NCI-H82 treated with DMSO at 0.1 percent for 48 hours (cell line): ENCODE results near the gene FAM180B.

Experiments
- DNase-seq: peaks from one replicate; lab custom pipeline; 2025; ENCODE audit not compliant: unreplicated experiment; lab: John Stamatoyannopoulos, UW

The FAM180B gene

GRCh38 chr11:47566149-47566698, 20.3 kb upstream of the FAM180B start:
- DNase-seq = no peak

DNA sequence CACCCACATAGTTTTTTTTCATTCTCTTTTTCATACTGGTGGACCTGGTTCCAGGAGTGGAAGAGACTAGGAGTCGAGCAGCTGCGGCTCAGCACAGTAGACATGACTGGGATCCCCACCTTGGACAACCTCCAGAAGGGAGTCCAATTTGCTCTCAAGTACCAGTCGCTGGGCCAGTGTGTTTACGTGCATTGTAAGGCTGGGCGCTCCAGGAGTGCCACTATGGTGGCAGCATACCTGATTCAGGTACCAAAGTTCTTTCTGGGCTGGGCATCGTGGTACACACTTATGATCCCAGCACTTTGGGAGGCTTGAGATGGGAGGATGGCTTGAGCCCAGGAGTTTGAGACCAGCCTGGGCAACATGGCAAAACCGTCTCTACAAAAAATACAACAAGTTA, 16.8 kb upstream of the FAM180B start:
- no peak for DNase-seq

GRCh38 chr11:47570651-47571356, 15.7 kb upstream of the FAM180B start:
- DNase-seq = no peak

- no peak for DNase-seq
Measured at GRCh38 chr11:47571357-47571729, 15.1 kb upstream of the FAM180B start.

DNA sequence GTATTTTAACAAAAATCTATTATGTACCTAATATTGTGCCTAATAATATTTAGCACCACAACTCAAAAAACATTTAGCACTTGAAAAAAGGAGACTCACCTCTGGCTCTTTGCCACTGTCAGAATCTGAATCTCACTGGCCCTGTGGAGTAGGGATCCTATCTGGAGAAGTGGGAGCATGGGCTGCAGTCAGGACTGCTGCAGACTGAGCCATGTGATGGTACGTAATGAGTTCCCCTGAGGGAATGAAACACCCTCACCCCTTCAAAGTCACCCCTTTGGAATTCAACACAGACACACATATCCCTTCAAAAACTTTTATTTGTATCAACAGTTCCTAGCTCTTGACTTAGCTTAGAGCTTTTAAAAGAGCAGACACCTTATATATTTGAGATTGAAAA, 14.6 kb upstream of the FAM180B start:
- no peak for DNase-seq

DNA sequence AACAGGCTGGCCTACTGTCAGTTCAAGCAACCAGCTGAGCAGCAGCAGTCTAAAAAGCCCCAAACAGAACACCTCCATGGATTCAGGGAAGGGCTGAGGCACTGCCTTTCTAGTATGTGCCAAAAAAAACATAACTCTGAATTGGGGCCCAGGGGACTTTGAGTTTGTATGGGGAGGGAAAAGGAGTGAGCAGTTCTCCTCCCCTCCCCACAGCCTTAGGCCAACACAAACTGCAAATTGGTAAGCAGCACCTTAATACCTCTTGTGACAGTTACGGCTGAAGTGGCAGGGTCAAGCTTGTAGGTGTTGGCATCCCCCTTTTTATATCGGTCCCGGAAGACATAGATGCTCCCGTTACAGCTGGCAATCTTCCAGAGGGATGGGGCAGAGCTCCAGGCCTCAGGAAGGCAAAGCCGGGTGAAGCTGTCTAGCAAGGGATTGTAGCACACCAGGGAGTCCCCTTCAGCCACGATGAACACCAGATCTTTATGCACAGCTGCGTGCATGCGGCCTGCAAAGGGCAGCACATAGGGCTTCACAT, 13.7 kb upstream of the FAM180B start:
- no peak for DNase-seq

DNA sequence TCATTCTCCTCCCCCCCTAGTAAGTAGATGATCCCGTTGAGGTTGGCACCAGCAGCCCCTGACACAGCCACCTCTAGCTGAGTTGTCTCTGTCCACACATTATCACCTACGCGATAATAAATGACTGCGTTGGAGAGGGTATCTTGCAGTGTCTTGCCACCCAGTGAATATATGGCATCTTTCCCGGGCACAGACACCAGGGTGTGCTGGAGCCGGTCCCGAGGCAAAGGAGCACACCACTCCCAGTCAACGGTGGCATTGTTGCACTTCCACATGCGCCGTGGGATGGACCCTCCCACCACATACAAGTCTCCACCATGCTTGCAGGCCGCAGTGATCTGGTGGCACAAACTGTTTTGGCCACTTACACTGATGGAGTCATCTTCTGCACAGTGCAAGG, 13.2 kb upstream of the FAM180B start:
- DNase-seq = no peak

GRCh38 chr11:47577460-47578041, 8.9 kb upstream of the FAM180B start:
- DNase-seq = no peak

- peak; percentile 70 for DNase-seq
Measured at GRCh38 chr11:47578524-47579494, 7.7 kb upstream of the FAM180B start, which contains the start of the genes KBTBD4 and NDUFS3. KBTBD4 (minus strand) TSS chr11:47578970; CDS start chr11:47578951, 19 bp downstream. NDUFS3 (plus strand) TSS chr11:47579074; CDS start chr11:47579092, 18 bp downstream.

DNA sequence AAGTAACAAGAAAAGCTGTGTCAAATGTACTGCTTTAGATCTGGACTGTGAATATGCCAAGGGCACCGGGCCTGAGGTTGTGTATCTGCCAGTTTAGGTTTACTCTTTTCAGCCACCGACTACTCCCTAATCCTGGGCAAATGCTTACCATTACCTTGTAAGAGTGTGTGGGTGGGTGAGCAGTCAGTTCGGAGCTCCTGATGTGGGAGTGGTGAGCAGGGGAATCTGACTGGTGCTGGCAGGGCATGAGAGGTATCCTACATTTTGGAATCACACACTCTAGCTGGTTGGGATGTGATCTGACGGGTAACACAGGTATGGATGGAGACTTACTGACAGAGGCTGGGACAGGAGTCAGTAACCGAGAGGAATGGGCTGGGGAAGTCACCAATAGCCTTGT, 2.6 kb upstream of the FAM180B start:
- DNase-seq = no peak

- no peak for DNase-seq
Measured at GRCh38 chr11:47587039-47587716, 700 bp downstream of the FAM180B start.

GRCh38 chr11:47587723-47588326, 1.3 kb downstream of the FAM180B start:
- no peak for DNase-seq

DNA sequence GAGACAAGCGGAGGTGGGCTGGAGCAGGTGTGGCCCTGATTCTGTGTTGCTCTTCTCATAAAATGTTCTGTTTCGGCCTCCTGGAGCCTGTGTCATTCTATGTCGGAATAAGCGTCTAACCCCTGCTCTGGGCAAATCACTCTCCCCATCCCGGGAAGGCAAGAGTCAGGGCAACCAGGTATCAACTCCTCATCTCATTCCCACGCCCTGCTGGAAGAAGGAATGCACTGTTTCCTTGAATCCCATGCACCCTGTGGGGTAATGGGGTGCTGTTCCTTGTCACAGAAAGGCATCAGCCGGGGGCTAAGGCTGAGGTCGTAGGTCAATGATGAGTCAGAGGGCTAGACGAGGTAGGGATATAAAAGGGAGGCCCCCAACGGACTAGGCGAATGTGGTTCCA, 2.6 kb downstream of the FAM180B start:
- no peak for DNase-seq

GRCh38 chr11:47589584-47589976, 3.1 kb downstream of the FAM180B start:
- no peak for DNase-seq

- DNase-seq = no peak
Measured at GRCh38 chr11:47589977-47590861, 3.7 kb downstream of the FAM180B start.

GRCh38 chr11:47591764-47592163, 5.3 kb downstream of the FAM180B start:
- DNase-seq = no peak

DNA sequence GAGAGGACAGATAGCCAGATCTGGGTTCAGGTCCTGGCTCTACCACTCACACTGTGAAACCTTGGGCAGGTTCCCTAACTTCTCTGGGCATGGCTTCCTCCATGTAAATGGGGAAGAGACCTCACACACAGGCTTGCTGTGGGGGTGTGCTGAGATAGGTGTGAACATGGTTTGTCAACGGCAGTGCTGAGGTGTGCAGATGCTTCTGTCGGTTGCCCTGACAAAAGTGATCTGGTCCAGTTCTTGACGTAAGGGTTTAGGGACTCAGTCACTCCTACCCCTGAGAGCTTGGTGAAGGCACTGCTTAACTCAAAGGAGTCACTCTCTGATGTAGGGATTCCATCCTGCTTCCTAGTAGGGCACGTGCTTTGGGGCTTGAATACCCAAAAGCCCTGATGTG, 5.8 kb downstream of the FAM180B start:
- DNase-seq = no peak

- DNase-seq = no peak
Measured at GRCh38 chr11:47592970-47593369, 6.5 kb downstream of the FAM180B start.

- DNase-seq = no peak
Measured at GRCh38 chr11:47593492-47593933, 7.0 kb downstream of the FAM180B start.
